Vagina (tissue), 2 donors: Measurements from ENCODE around the gene MTERF4. TPM values are rescaled to one million over a fixed set of nuclear protein-coding genes. Genes with fewer than 3 reads are reported as not detected.

Source experiments
- DNase-seq, 2 donors: peaks; one replicate each; pipeline ENCODE4 v3.0.0-alpha.2; 2017; ENCODE audit errors: extremely low spot score in 2 of 2
- H3K27ac ChIP-seq: fragments of 200-600 bp; sonication (generic); one replicate; pipeline ENCODE4 v1.5.1; 2019
- H3K27me3 ChIP-seq: fragments of 200-600 bp; sonication (generic); one replicate; pipeline ENCODE4 v1.5.1; 2019
- H3K36me3 ChIP-seq, 2 donors: fragments of 200-600 bp; sonication (generic); one replicate each; pipeline ENCODE4 v1.5.1; 2017 to 2019
- H3K4me1 ChIP-seq: fragments of 200-600 bp; sonication (generic); one replicate; pipeline ENCODE4 v1.5.1; 2019
- H3K4me3 ChIP-seq, 2 donors: fragments of 200-600 bp; sonication (generic); 1 replicate in 1 of 2; 2 replicates in 1 of 2; pipeline ENCODE4 v1.5.1; 2016 to 2019
- H3K9me3 ChIP-seq: fragments of 200-600 bp; sonication (generic); one replicate; pipeline ENCODE4 v1.5.1; 2019
- CTCF ChIP-seq, 3 experiments: fragments of 450-650 bp in 2 of 3; fragments of 200-600 bp in 1 of 3; sonication (generic) in 1 of 3; IDR thresholded peaks; one replicate each; pipeline ENCODE4 v1.5.1; 2017 to 2019; ENCODE audit warnings: antibody characterized with exemption in 3 of 3, mild to moderate bottlenecking in 2 of 3, moderate library complexity in 2 of 3
- POLR2A ChIP-seq, 2 donors: fragments of 450-650 bp; IDR thresholded peaks; one replicate each; pipeline ENCODE4 v1.6.1; 2017; ENCODE audit warnings: antibody characterized with exemption in 2 of 2, mild to moderate bottlenecking in 2 of 2, moderate library complexity in 2 of 2
- POLR2AphosphoS5 ChIP-seq, 2 donors: sonication (generic); formaldehyde crosslinking; IDR thresholded peaks; one replicate each; pipeline ENCODE4 v1.9.0; 2017; ENCODE audit warnings: antibody characterized with exemption in 2 of 2, mild to moderate bottlenecking in 2 of 2, low read depth in 1 of 2; ENCODE audit not compliant: insufficient read depth in 1 of 2
- intact Hi-C: fragments of 100-400 bp; cut with DNase I; formaldehyde crosslinking; loops from one replicate; pipeline ENCODE4 v1.15.1; 2023
- total RNA-seq: library from RNA; depleted of rRNA; stranded (reverse); fragments of >200 nt; gene quantifications from one replicate; pipeline ENCODE4 v1.2.3, GENCODE V29; 2016

MTERF4 gene
- total RNA-seq, 1 donor from 2014 or later = 30.2 TPM

GRCh38 chr2:241053576-241054251 lies 48.4 kb downstream of the MTERF4 start:
- DNase-seq = peak in 1 of 2 donors; percentile 69
- Histone ChIP-seq H3K27me3 (no peaks in the 10 kb centered on the region), H3K36me3 (peaks cover 0 to 28% of the 10 kb centered on the region in 2 donors), H3K4me3 (no peak overlapping the region), H3K4me1 (no peaks in the 10 kb centered on the region), H3K9me3 (no peaks in the 10 kb centered on the region), H3K27ac (no peak overlapping the region)
- TF ChIP-seq POLR2AphosphoS5 (IDR thresholded peaks at IDR 0.05; ENCODE audit: insufficient read depth in 1 of 2, low read depth in 1 of 2) (no peak), CTCF (IDR thresholded peaks at IDR 0.05) (no peak), POLR2A (IDR thresholded peaks at IDR 0.05) (no peak)
- intact Hi-C loops = no loop called here

- Histone ChIP-seq H3K27me3 (no peaks in the 10 kb centered on the region), H3K4me1 (no peaks in the 10 kb centered on the region), H3K4me3 (no peak overlapping the region), H3K36me3 (peaks cover 0 to 35% of the 10 kb centered on the region in 2 donors), H3K27ac (no peak overlapping the region), H3K9me3 (no peaks in the 10 kb centered on the region)
- intact Hi-C loops = no loop called here
- TF ChIP-seq POLR2A (IDR thresholded peaks at IDR 0.05) (no peak), POLR2AphosphoS5 (IDR thresholded peaks at IDR 0.05; ENCODE audit: insufficient read depth in 1 of 2, low read depth in 1 of 2) (no peak), CTCF (IDR thresholded peaks at IDR 0.05) (no peak)
- peak in 1 of 2 donors; percentile 70 for DNase-seq
These were observed 49.3 kb downstream of the MTERF4 start for GRCh38 chr2:241052677-241053360.

GRCh38 chr2:241051578-241052487 lies 50.3 kb downstream of the MTERF4 start:
- intact Hi-C loops = no loop called here
- Histone ChIP-seq H3K4me3 (no peak overlapping the region), H3K27me3 (no peaks in the 10 kb centered on the region), H3K4me1 (no peaks in the 10 kb centered on the region), H3K9me3 (no peaks in the 10 kb centered on the region), H3K27ac (no peak overlapping the region), H3K36me3 (peaks cover 0 to 35% of the 10 kb centered on the region in 2 donors)
- DNase-seq = peak in 1 of 2 donors; percentile 79
- TF ChIP-seq POLR2AphosphoS5 (IDR thresholded peaks at IDR 0.05; ENCODE audit: insufficient read depth in 1 of 2, low read depth in 1 of 2) = no peak
- TF ChIP-seq CTCF (IDR thresholded peaks at IDR 0.05) = no peak
- no peak for TF ChIP-seq POLR2A (IDR thresholded peaks at IDR 0.05)

- H3K4me1 ChIP-seq = no peaks in the 10 kb centered on the region
- H3K27me3 ChIP-seq = no peaks in the 10 kb centered on the region
- no peak overlapping the region for H3K27ac ChIP-seq
- DNase-seq = peak in 1 of 2 donors; percentile 67
- H3K4me3 ChIP-seq = no peak overlapping the region
- no peak for TF ChIP-seq CTCF (IDR thresholded peaks at IDR 0.05)
- TF ChIP-seq POLR2A (IDR thresholded peaks at IDR 0.05) = no peak
- TF ChIP-seq POLR2AphosphoS5 (IDR thresholded peaks at IDR 0.05; ENCODE audit: insufficient read depth in 1 of 2, low read depth in 1 of 2) = no peak
- no peaks in the 10 kb centered on the region for H3K9me3 ChIP-seq
- intact Hi-C loops = no loop called here
- peaks cover 0 to 35% of the 10 kb centered on the region in 2 donors for H3K36me3 ChIP-seq
These were observed 51.2 kb downstream of the MTERF4 start for GRCh38 chr2:241050624-241051577.
